GM18907 (cell line): ENCODE measurements around the gene RABGAP1L.
"Not testable (repeated sequence)": the region's sequence is repeated elsewhere in the genome, so short reads cannot be mapped to it uniquely, and the experiment has no call there.

Experiments used
- ATAC-seq: cut with Tn5 transposase; IDR thresholded peaks from one replicate; pipeline ENCODE4 v1.9.1; 2021; ENCODE audit warnings: mild to moderate bottlenecking, moderate library complexity; ENCODE audit not compliant: unreplicated experiment

The RABGAP1L gene

GRCh38 chr1:174358786-174359453 lies 199.6 kb downstream of the RABGAP1L start:
- no peak for ATAC-seq

GRCh38 chr1:174359454-174359805 lies 200.1 kb downstream of the RABGAP1L start:
- ATAC-seq: no peak

- no peak for ATAC-seq
These were observed 205.8 kb downstream of the RABGAP1L start for GRCh38 chr1:174364996-174365736.

- no peak for ATAC-seq
These were observed 207.6 kb downstream of the RABGAP1L start for GRCh38 chr1:174366946-174367345.

GRCh38 chr1:174367892-174368291 lies 208.6 kb downstream of the RABGAP1L start:
- no peak for ATAC-seq

- ATAC-seq: no peak
These were observed 216.7 kb downstream of the RABGAP1L start for GRCh38 chr1:174376030-174376429.

DNA sequence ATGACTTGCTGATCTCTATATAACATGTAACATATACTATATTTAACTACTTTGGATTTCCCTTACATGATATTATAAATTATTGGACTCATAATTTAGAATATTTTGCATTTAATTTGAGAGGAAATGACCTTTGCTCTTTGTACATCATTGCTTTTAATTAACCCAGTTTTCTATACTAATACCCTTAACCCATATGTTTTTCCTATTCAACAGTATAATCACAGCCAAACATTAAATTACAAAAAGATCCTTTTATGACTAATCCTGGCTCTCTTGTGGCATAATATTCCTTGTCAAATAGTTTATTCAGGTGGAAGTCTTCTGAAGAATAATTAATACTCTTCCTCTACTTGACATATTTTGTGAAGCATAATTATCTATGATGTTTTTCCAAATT lies 232.4 kb downstream of the RABGAP1L start:
- no peak for ATAC-seq

DNA sequence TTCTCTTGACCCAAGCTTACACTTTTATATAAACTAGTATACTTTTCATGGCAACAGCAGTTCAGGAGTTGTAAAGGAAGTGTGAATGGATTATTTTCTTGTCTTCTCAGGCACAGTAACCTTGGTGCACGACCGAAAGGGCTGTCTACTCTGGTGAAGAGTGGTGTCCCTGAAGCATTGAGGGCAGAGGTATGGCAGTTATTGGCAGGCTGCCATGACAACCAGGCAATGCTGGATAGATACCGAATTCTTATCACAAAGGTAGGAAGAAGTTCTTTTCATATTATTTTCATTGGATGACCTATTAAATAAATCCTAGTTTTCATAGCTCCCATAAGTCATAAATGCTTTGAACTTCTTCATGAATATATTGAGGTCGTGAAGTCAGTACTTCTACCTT lies 234.6 kb downstream of the RABGAP1L start:
- no peak for ATAC-seq

DNA sequence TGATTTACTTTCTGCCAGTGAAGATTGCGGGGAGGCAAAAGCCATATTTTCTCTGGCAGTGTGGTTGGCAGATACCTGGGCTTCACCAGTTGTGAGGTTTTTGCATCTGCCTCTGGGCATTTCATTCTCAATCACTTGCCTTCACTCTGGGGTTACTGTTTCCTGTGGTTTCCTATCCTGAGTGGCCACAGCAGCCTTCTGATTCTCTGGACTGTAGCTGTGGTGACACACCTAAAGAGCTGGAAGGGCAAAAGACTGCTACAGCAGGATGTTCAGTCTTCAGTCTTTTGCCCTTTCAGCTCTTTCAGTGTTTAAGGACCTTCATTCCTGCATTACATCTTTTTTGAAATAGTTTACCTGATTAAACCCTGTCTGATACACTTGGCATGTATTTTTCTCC lies 237.9 kb downstream of the RABGAP1L start:
- ATAC-seq: no peak

DNA sequence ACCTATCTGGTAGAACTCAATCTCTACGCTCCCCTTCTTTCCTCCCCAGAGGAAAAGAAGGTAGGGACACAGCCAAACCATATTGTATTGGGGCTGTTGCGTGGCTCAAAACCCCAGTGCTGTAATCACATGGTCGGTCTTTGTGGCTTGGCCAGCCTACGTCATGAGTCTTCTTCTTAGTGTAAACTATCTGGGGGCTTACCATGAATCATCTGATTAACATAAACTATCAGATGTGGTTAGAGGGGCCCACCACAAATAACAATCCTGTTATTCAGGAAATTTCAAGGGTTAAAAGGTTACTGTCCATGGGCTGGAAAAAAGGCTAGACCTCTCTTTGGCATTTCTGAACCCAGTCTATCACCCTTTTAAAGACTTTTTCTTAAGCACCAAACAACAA lies 238.9 kb downstream of the RABGAP1L start:
- no peak for ATAC-seq

GRCh38 chr1:174399211-174399610 lies 239.9 kb downstream of the RABGAP1L start:
- no peak for ATAC-seq

DNA sequence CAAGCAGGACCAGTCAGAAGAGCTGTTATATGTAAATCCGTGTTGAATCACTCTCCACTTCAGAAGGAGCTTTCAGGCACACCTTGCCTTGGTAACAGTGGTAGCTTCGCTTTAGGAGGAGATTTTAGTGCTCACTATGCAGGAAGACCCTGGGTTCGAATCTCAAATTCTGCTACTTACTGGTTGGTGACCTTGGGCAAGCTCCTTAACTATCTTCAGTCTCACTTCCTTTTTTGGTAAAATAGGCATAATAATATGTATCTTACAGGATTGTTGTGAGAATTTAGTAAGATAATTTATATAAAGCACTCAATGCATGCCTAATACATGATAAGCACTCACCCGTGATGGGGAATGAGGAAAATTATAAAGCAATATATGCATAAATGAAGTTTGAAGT lies 241.8 kb downstream of the RABGAP1L start:
- no peak for ATAC-seq

- ATAC-seq: no peak
These were observed 245.9 kb downstream of the RABGAP1L start for GRCh38 chr1:174405219-174405618.

- no peak for ATAC-seq
These were observed 247.1 kb downstream of the RABGAP1L start for GRCh38 chr1:174406421-174406820.

DNA sequence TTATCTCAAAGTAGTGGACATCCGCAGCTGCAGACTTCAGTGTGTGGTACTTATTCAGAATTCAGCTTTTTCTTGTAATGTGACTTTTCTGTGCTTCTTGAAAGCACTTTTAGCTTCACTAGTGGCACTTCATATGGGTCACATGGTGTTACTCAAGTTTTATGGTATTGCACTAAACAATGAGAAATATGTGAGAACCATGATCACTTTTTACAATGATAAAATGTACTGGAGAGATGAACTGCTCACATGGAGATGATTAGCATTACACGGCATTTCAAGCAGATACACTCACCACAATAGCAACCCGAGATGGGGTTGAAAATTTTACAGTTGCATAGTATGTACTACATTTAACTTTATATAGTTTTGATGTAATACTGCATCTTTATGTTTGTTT lies 248.3 kb downstream of the RABGAP1L start:
- no peak for ATAC-seq

DNA sequence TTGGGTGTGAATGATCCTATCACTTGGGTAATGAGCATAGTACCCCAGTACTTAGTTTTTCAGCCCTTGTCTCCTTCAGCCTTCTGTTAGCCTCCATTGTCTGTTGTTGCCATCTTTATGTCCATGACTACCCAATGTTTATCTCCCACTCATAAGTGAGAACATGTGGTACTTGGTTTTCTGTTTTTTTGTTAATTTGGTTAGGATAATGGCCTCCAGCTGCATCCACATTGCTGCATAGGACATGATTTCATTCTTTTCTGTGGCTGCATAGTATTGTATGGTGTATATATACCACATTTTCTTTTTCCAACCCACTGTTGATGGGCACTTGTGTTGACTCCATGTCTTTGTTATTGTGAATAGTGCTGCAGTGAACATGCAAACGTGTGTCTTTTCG lies 248.8 kb downstream of the RABGAP1L start:
- ATAC-seq: no peak

DNA sequence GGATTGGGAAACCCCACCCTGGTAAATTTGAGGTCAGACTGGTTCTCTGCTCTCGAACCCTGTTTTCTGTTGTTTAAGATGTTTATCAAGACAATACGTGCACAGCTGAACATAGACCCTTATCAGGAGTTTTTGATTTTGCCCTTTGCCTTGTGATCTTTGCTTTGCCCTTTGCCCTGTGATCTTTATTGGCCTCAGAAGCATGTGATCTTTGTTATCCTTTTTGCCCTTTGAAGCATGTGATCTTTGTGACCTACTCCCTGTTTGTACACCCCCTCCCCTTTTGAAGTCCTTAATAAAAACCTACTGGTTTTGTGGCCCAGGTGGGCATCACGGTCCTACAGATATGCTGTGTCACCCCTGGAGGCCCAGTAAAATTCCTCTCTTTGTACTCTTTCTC lies 250.5 kb downstream of the RABGAP1L start:
- ATAC-seq: not testable (repeated sequence)

DNA sequence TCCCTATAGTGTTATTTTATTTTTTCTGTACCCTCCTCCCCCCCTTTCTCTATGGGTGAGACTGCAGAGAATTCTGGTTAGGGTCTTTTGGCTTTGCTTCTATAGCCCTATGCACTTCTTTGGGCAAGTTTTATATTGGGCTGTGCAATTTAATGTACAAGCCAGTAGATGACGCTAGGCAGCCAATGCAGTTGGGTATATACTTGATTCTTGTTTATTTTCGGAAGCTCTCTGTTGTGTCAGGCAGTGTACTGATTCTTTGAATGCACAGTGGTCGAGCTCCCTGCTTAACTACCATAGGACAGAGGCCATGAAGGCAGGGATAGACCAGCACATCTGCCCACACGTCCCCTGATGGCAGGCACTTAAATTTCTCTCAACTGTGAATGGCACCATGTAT lies 254.3 kb downstream of the RABGAP1L start:
- ATAC-seq: no peak

GRCh38 chr1:174414203-174414602 lies 254.9 kb downstream of the RABGAP1L start:
- no peak for ATAC-seq

DNA sequence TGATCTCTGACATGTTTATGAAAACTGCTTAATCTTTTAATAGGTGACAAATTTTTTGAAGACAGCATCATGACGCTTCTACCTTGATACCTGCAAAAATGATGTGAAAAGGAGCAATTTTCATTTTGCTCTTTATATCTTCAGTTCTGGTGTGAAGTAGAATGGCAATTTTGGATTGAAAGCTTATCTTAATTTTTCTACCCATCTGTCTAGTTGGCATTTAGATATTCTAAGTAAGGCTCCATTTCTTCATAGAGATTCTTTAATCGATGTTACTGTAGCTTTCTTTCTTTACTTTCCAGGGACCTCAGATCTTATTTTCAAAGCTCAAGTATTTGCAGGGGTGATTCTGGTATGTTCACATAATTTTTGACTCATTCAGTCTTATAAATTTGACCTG lies 256.2 kb downstream of the RABGAP1L start:
- ATAC-seq: no peak

DNA sequence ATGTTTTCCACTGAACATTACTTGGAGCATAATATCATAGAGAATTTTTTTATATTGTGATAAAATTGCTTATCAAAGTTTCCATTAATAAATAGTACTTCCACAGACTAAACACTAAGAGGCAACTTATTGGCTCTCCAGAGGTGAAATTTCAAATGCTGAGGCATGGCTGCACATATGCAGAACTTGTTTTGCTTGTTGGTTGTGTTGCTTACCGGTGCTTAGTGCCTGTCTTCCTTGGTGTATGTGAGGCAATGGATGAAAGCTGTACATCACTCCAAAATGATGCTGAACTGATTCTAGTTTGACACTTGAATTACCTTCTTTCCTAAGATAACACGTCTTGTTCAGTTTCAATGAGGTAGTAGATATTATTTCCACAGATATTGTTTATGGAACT lies 258.6 kb downstream of the RABGAP1L start:
- no peak for ATAC-seq

DNA sequence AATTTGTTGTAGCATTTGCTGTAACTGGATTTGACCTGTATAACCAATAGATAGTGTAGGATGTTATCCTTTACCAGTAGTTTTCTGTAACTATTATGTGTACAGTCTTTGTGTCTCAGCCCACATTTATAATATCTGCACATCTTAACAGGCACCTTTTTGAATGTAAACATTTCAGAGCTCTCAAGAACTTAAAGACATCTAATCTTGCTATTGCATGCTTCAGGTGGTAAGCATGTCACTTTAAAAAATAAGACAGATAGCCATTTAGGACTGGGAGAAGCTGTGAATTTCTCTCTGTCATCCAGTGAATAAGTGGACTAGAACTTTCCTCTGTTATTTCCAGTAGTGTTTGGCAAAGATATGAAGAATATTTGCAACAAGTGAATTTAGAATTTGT lies 265.8 kb downstream of the RABGAP1L start:
- no peak for ATAC-seq

DNA sequence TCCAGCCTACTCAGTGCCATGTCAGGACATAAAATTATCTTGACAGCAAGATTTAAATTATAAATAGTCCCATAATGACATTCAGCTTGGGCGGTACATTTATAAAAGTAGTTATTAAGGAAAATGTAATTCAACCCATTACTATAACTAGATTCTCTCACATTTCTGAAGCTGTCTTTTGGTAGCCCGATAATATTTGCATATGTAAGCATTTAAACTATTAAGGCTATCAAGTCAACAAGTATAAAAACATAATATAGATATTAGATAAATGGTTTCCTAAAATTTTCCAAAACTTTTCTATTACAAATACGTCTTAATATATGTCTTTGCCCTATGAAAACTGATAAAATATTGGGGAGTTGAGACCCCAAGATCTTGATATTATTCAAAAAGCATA lies 266.8 kb downstream of the RABGAP1L start:
- ATAC-seq: no peak
